GM18526 (cell line): ENCODE measurements around the gene CSF2.

Source experiments
- POLR2A ChIP-seq: IDR thresholded peaks from 3 replicates; pipeline ENCODE4 v1.6.1; 2011; ENCODE audit not compliant: insufficient read length; ENCODE audit errors: extremely low read depth

Gene CSF2

GRCh38 chr5:132072070-132072469 lies 1.5 kb upstream of the CSF2 start:
- no peak for TF ChIP-seq POLR2A

GRCh38 chr5:132072528-132072927 lies 1.1 kb upstream of the CSF2 start:
- no peak for TF ChIP-seq POLR2A

GRCh38 chr5:132074091-132074771 lies 642 bp downstream of the CSF2 start:
- TF ChIP-seq POLR2A = no peak

- no peak for TF ChIP-seq POLR2A
These were observed 1.5 kb downstream of the CSF2 start for GRCh38 chr5:132074772-132075718.

GRCh38 chr5:132075719-132076077 lies 2.1 kb downstream of the CSF2 start:
- TF ChIP-seq POLR2A = no peak

GRCh38 chr5:132076202-132076830 lies 2.7 kb downstream of the CSF2 start:
- no peak for TF ChIP-seq POLR2A

GRCh38 chr5:132076983-132077382 lies 3.4 kb downstream of the CSF2 start:
- TF ChIP-seq POLR2A = no peak

GRCh38 chr5:132079081-132079480 lies 5.5 kb downstream of the CSF2 start:
- TF ChIP-seq POLR2A = no peak

- no peak for TF ChIP-seq POLR2A
These were observed 6.0 kb downstream of the CSF2 start for GRCh38 chr5:132079619-132080018.

- no peak for TF ChIP-seq POLR2A
These were observed 7.0 kb downstream of the CSF2 start for GRCh38 chr5:132080595-132080994.

- no peak for TF ChIP-seq POLR2A
These were observed 7.9 kb downstream of the CSF2 start for GRCh38 chr5:132081458-132081857.

- TF ChIP-seq POLR2A = no peak
These were observed 8.9 kb downstream of the CSF2 start for GRCh38 chr5:132082329-132083023.

- TF ChIP-seq POLR2A = no peak
These were observed 9.6 kb downstream of the CSF2 start for GRCh38 chr5:132083071-132083678.

- TF ChIP-seq POLR2A = no peak
These were observed 12.1 kb downstream of the CSF2 start for GRCh38 chr5:132085686-132086085.

GRCh38 chr5:132086277-132086794 lies 12.7 kb downstream of the CSF2 start:
- no peak for TF ChIP-seq POLR2A
